K562 (cell line): ENCODE data around the gene ADK. TPM values are rescaled to one million over a fixed set of nuclear protein-coding genes. Genes with fewer than 3 reads are reported as not detected.

ENCODE experiments used
- ATAC-seq: fragments of 200-7000 bp; cut with Tn5 transposase; 3 replicates; pipeline ENCODE4 v1.9.1; 2020; ENCODE audit warnings: moderate library complexity
- BruUV-seq: library from RNA; stranded (reverse); fragments of 400-500 nt; replicated peaks from 2 replicates; lab custom pipeline; 2021; lab: Mats Ljungman, UMichigan
- CTCF ChIA-PET: fragments of 300-600 bp; formaldehyde crosslinking; extraction: SDS; loops from one replicate; lab custom pipeline; 2021; ENCODE audit warnings: low intra/inter-chr PET ratio; lab: Yijun Ruan, JAX
- POLR2A ChIA-PET: fragments of 300-600, 350-650 bp; sonication (Branson Sonifier 250); formaldehyde crosslinking; extraction: SDS; loops from one replicate; lab custom pipeline; 2021; ENCODE audit warnings: antibody characterized with exemption, inconsistent platforms; lab: Yijun Ruan, JAX
- DNase-seq, 4 experiments: peaks; one replicate each; pipeline versions ENCODE4 v3.0.0 to v3.0.0-alpha.2; 2011 to 2018; ENCODE audit warnings: low spot score in 3 of 4, mixed read lengths in 3 of 4; ENCODE audit errors: extremely low read depth in 1 of 4
- FAIRE-seq: peaks from 2 replicates; lab custom pipeline; 2011; peaks lifted over from hg19 to GRCh38; lab: Jason Lieb, UNC
- H2AFZ ChIP-seq: 2 replicates; pipeline ENCODE4 v1.6.0; 2011; ENCODE audit warnings: low read depth, low read length, control low read depth, inconsistent platforms
- H3K27ac ChIP-seq: fragments of 200-600 bp; 3 replicates; pipeline ENCODE4 v1.8.0; 2011; ENCODE audit warnings: low read depth, mild to moderate bottlenecking, control low read depth, inconsistent platforms, low read length, moderate library complexity, mixed read lengths; ENCODE audit errors: extremely low read depth
- H3K27me3 ChIP-seq, 2 experiments: fragments of 300-600 bp in 1 of 2; 2 replicates in 1 of 2; 3 replicates in 1 of 2; pipeline versions ENCODE4 v1.6.0 to v1.8.0; 2011; ENCODE audit warnings: inconsistent platforms in 2 of 2, low read length in 2 of 2, mild to moderate bottlenecking in 1 of 2, mixed read lengths in 1 of 2, moderate library complexity in 1 of 2; ENCODE audit not compliant: control insufficient read depth in 2 of 2, insufficient read depth in 2 of 2
- H3K36me3 ChIP-seq: fragments of 300-600 bp; 3 replicates; pipeline ENCODE4 v1.8.0; 2011; ENCODE audit warnings: mild to moderate bottlenecking, low read length, inconsistent platforms; ENCODE audit not compliant: control insufficient read depth, insufficient read depth
- H3K4me1 ChIP-seq, 2 experiments: fragments of 200-600 bp in 1 of 2; replicated peaks in 1 of 2; 2 replicates in 1 of 2; 3 replicates in 1 of 2; pipeline versions ENCODE4 v1.5.1 to v1.8.0; 2011; ENCODE audit warnings: inconsistent platforms in 2 of 2, low read length in 2 of 2, mild to moderate bottlenecking in 1 of 2, mixed read lengths in 1 of 2, moderate library complexity in 1 of 2; ENCODE audit not compliant: control insufficient read depth in 2 of 2, insufficient read depth in 2 of 2
- H3K4me2 ChIP-seq: 2 replicates; pipeline ENCODE4 v1.6.1; 2011; ENCODE audit warnings: low read length, control low read depth, inconsistent platforms, mixed read lengths; ENCODE audit not compliant: insufficient read depth
- H3K4me3 ChIP-seq: fragments of 200-600 bp; sonication (generic), shearing (Covaris generic); 2 replicates; pipeline ENCODE4 v1.5.1; 2016; ENCODE audit warnings: control low read depth, inconsistent platforms
- H3K79me2 ChIP-seq: fragments of 200-600 bp; 3 replicates; pipeline ENCODE4 v1.8.0; 2011; ENCODE audit warnings: low read length, inconsistent platforms; ENCODE audit not compliant: control insufficient read depth, insufficient read depth
- H3K9ac ChIP-seq, 2 experiments: 2 replicates each; pipeline versions ENCODE4 v1.6.0 to v1.6.1; 2011; ENCODE audit warnings: low read depth in 2 of 2, low read length in 2 of 2, control low read depth in 1 of 2, inconsistent platforms in 1 of 2, mild to moderate bottlenecking in 1 of 2, mixed read lengths in 1 of 2; ENCODE audit not compliant: insufficient read depth in 1 of 2
- H3K9me1 ChIP-seq: one replicate; pipeline ENCODE4 v1.6.0; 2011; ENCODE audit warnings: inconsistent platforms, mild to moderate bottlenecking, low read length, moderate library complexity; ENCODE audit not compliant: control insufficient read depth, insufficient read depth
- H3K9me3 ChIP-seq: replicated peaks from 2 replicates; pipeline ENCODE4 v1.5.1; 2011; ENCODE audit warnings: low read depth, low read length, inconsistent platforms; ENCODE audit not compliant: control insufficient read depth, insufficient read depth
- H4K20me1 ChIP-seq: replicated peaks from 2 replicates; pipeline ENCODE4 v1.6.1; 2011; ENCODE audit warnings: low read length, inconsistent platforms, mixed read lengths; ENCODE audit not compliant: control insufficient read depth, insufficient read depth
- BMI1 ChIP-seq: fragments of 150-350 bp; IDR thresholded peaks from 2 replicates; pipeline ENCODE4 v1.6.1; 2014; ENCODE audit warnings: low read length
- CSDE1 ChIP-seq, 2 experiments: fragments of 450-650 bp; IDR thresholded peaks; 2 replicates each; pipeline ENCODE4 v1.6.1; 2016; ENCODE audit warnings: mild to moderate bottlenecking in 1 of 2
- MTA3 ChIP-seq: fragments of 450-650 bp; formaldehyde crosslinking; IDR thresholded peaks from 2 replicates; pipeline ENCODE4 v1.6.1; 2017; ENCODE audit warnings: mild to moderate bottlenecking, borderline replicate concordance
- MXI1 ChIP-seq: IDR thresholded peaks from 2 replicates; pipeline ENCODE4 v1.6.1; 2011; ENCODE audit warnings: low read depth, mild to moderate bottlenecking, improper control_type of control experiment, low read length
- WHSC1 ChIP-seq: IDR thresholded peaks from one replicate; pipeline ENCODE4 v1.6.1; 2012; ENCODE audit warnings: low read length, control low read depth, inconsistent platforms
- XRCC5 ChIP-seq: fragments of 200-400 bp; formaldehyde crosslinking; IDR thresholded peaks from 2 replicates; pipeline ENCODE4 v1.6.1; 2017; ENCODE audit warnings: low read depth, mild to moderate bottlenecking, low read length
- ZNF174 ChIP-seq: fragments of 250-450 bp; sonication (Bioruptor Pico); IDR thresholded peaks from 2 replicates; pipeline ENCODE4 v1.4.0; 2020; ENCODE audit warnings: mild to moderate bottlenecking
- WGBS: fragments of 100-300 bp; shearing (Covaris generic); methylation state at CpG from one replicate; pipeline ENCODE4 v1.1.6; 2016; ENCODE audit warnings: low coverage, mixed read lengths; ENCODE audit not compliant: insufficient coverage; ENCODE audit errors: missing lambda C conversion rate; 5-methylcytosine and 5-hydroxymethylcytosine counted together
- in situ Hi-C: fragments of 300-500 bp; cut with MboI; formaldehyde crosslinking; loops from 4 replicates; pipeline ENCODE4 v1.15.0; 2018; ENCODE audit warnings: inconsistent platforms, mixed read lengths
- intact Hi-C: fragments of 100-400 bp; cut with micrococcal nuclease; formaldehyde crosslinking; loops from 2 replicates; pipeline ENCODE4 v1.14.2; 2022
- polyA plus RNA-seq, 8 experiments: library from polyadenylated mRNA; depleted of rRNA in 4 of 8; stranded (reverse) in 5 of 8; unstranded in 3 of 8; fragments of >200 nt; fragmentation: Nextera tagmentation in 2 of 8; fragmentation: Illumina TruSeq in 1 of 8; extraction: Ambion mirVana in 2 of 8; extraction: Trizol in 1 of 8; gene quantifications; 2 replicates each; pipeline versions ENCODE4 v1.2.1 to v1.2.3, GENCODE V29; 2011 to 2014; ENCODE audit warnings: inconsistent platforms in 1 of 8, missing spikeins in 1 of 8
- total RNA-seq, 7 experiments: library from RNA; depleted of rRNA in 6 of 7; stranded (reverse); fragments of >200 nt in 6 of 7; fragmentation: Illumina TruSeq in 2 of 7; extraction: Trizol in 2 of 7; gene quantifications; 2 replicates each; pipeline versions ENCODE4 v1.2.1 to v1.2.3, GENCODE V29; 2011 to 2021; ENCODE audit warnings: low replicate concordance in 1 of 7
- TF ChIP-seq, protein P1 (sequence below): fragments of 450-650 bp; IDR thresholded peaks from 2 replicates; pipeline ENCODE4 v1.6.1; 2017; ENCODE audit warnings: mild to moderate bottlenecking, moderate library complexity
- TF ChIP-seq, protein P2 (sequence below): fragments of 450-650 bp; IDR thresholded peaks from 2 replicates; pipeline ENCODE4 v1.7.1; 2018; ENCODE audit warnings: mild to moderate bottlenecking, low read depth; ENCODE audit not compliant: partially characterized antibody
- TF ChIP-seq, protein P3 (sequence below): fragments of 250-450 bp; sonication (Bioruptor Pico); IDR thresholded peaks from 2 replicates; pipeline ENCODE4 v1.8.0; 2021; ENCODE audit warnings: borderline replicate concordance, mild to moderate bottlenecking, moderate library complexity; ENCODE audit not compliant: poor library complexity, severe bottlenecking
- TF ChIP-seq, protein P4 (sequence below): fragments of 200-800 bp; sonication (Bioruptor generic); IDR thresholded peaks from 2 replicates; pipeline ENCODE4 v1.6.1; 2016; ENCODE audit warnings: missing genetic modification characterization, missing compliant biosample characterization

The ADK gene
- total and polyA plus RNA-seq, 9 of the 15 experiments (the other 6 are each of a cell fraction or from before 2014, with no cell fraction given): 54.2 to 97.8 (median 73.6) TPM

DNA sequence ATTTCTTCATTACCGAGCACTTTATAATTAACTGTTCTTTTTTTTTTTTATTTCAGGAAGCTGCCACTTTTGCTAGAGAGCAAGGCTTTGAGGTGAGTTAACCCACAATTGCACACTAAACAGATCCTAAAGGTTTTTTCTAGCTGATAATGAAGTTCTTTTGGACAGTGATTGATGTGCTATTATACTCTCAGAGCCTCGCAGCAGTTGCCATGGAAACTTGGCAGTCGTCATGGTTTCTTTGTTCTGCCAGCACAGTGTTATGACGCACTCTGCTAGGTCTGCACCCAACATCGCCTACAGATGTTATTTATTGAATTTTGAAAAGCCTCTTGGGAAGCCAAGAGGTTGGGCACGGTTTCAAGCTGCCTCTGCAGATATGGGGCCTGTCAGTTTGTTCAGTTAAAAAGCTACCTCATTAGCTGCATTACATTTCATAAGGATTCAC is 438.2 kb downstream of the ADK start:
- no peak overlapping the region for H3K4me3 ChIP-seq
- no peaks in the 10 kb centered on the region for H3K9me3 ChIP-seq
- H2AFZ ChIP-seq: no peak overlapping the region
- ATAC-seq (peak; percentile 81), DNase-seq (peak; percentile 25 to 73 (median 48)), FAIRE-seq (peak; percentile 35)
- no peak overlapping the region for H3K9ac ChIP-seq
- POLR2A ChIA-PET: interaction anchor here (0.5 to 1.0 kb wide), 2 partner anchors 10 kb away, joined by 3 read pairs; no protein-coding TSS in a partner anchor
- H3K9me1 ChIP-seq: no peaks in the 10 kb centered on the region
- H3K79me2 ChIP-seq: no peaks in the 10 kb centered on the region
- 33% methylated on average over 6 of the region's 6 CpGs for WGBS
- CTCF ChIA-PET: no interaction called here
- H3K4me1 ChIP-seq: 0 out of 5 replicates have a peak, but pooled peaks cover 0 to 6% of the 10 kb centered on the region in 2 experiments
- in situ Hi-C loops: no loop called here
- no peaks in the 10 kb centered on the region for H3K27me3 ChIP-seq
- H4K20me1 ChIP-seq: no peaks in the 10 kb centered on the region
- H3K36me3 ChIP-seq: peaks cover 5% of the 10 kb centered on the region; the same call in 1 of the 3 replicates
- no peak overlapping the region for H3K4me2 ChIP-seq
- no TSS peak for BruUV-seq
- intact Hi-C loops: no loop called here
- H3K27ac ChIP-seq: no peak overlapping the region
- 0 out of 2 replicates have a peak, but pooled peaks have one; percentile 27 for TF ChIP-seq XRCC5
- TF ChIP-seq, protein P1, sequence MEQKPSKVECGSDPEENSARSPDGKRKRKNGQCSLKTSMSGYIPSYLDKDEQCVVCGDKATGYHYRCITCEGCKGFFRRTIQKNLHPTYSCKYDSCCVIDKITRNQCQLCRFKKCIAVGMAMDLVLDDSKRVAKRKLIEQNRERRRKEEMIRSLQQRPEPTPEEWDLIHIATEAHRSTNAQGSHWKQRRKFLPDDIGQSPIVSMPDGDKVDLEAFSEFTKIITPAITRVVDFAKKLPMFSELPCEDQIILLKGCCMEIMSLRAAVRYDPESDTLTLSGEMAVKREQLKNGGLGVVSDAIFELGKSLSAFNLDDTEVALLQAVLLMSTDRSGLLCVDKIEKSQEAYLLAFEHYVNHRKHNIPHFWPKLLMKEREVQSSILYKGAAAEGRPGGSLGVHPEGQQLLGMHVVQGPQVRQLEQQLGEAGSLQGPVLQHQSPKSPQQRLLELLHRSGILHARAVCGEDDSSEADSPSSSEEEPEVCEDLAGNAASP: no peak
- peak; percentile 95 for TF ChIP-seq MXI1
- TF ChIP-seq, protein P2, sequence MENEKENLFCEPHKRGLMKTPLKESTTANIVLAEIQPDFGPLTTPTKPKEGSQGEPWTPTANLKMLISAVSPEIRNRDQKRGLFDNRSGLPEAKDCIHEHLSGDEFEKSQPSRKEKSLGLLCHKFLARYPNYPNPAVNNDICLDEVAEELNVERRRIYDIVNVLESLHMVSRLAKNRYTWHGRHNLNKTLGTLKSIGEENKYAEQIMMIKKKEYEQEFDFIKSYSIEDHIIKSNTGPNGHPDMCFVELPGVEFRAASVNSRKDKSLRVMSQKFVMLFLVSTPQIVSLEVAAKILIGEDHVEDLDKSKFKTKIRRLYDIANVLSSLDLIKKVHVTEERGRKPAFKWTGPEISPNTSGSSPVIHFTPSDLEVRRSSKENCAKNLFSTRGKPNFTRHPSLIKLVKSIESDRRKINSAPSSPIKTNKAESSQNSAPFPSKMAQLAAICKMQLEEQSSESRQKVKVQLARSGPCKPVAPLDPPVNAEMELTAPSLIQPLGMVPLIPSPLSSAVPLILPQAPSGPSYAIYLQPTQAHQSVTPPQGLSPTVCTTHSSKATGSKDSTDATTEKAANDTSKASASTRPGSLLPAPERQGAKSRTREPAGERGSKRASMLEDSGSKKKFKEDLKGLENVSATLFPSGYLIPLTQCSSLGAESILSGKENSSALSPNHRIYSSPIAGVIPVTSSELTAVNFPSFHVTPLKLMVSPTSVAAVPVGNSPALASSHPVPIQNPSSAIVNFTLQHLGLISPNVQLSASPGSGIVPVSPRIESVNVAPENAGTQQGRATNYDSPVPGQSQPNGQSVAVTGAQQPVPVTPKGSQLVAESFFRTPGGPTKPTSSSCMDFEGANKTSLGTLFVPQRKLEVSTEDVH: no peak
- TF ChIP-seq MTA3: no peak
- TF ChIP-seq CSDE1 (IDR thresholded peaks at IDR 0.05): peak in 1 of 2 experiments; percentile 80; a peak in 1 of 4 replicates
- TF ChIP-seq BMI1: peak; percentile 89
- no peak for TF ChIP-seq WHSC1
- TF ChIP-seq, protein P3, sequence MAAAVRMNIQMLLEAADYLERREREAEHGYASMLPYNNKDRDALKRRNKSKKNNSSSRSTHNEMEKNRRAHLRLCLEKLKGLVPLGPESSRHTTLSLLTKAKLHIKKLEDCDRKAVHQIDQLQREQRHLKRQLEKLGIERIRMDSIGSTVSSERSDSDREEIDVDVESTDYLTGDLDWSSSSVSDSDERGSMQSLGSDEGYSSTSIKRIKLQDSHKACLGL (CRISPR knock-in tag): no peak
- TF ChIP-seq ZNF174 (CRISPR knock-in tag): no peak
- TF ChIP-seq, protein P4, sequence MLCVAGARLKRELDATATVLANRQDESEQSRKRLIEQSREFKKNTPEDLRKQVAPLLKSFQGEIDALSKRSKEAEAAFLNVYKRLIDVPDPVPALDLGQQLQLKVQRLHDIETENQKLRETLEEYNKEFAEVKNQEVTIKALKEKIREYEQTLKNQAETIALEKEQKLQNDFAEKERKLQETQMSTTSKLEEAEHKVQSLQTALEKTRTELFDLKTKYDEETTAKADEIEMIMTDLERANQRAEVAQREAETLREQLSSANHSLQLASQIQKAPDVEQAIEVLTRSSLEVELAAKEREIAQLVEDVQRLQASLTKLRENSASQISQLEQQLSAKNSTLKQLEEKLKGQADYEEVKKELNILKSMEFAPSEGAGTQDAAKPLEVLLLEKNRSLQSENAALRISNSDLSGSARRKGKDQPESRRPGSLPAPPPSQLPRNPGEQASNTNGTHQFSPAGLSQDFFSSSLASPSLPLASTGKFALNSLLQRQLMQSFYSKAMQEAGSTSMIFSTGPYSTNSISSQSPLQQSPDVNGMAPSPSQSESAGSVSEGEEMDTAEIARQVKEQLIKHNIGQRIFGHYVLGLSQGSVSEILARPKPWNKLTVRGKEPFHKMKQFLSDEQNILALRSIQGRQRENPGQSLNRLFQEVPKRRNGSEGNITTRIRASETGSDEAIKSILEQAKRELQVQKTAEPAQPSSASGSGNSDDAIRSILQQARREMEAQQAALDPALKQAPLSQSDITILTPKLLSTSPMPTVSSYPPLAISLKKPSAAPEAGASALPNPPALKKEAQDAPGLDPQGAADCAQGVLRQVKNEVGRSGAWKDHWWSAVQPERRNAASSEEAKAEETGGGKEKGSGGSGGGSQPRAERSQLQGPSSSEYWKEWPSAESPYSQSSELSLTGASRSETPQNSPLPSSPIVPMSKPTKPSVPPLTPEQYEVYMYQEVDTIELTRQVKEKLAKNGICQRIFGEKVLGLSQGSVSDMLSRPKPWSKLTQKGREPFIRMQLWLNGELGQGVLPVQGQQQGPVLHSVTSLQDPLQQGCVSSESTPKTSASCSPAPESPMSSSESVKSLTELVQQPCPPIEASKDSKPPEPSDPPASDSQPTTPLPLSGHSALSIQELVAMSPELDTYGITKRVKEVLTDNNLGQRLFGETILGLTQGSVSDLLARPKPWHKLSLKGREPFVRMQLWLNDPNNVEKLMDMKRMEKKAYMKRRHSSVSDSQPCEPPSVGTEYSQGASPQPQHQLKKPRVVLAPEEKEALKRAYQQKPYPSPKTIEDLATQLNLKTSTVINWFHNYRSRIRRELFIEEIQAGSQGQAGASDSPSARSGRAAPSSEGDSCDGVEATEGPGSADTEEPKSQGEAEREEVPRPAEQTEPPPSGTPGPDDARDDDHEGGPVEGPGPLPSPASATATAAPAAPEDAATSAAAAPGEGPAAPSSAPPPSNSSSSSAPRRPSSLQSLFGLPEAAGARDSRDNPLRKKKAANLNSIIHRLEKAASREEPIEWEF (CRISPR knock-in tag): no peak
